H9 (cell line): ENCODE results near the gene GALNT9. TPM values are rescaled to one million over a fixed set of nuclear protein-coding genes. Genes with fewer than 3 reads are reported as not detected.
A peak's percentile ranks its signal among the peaks of the same experiment; 100 is the strongest.

Experiments
- DNase-seq: peaks from one replicate; pipeline ENCODE4 v3.0.0-alpha.2; 2017
- H2AFZ ChIP-seq: one replicate; pipeline ENCODE4 v1.6.1; 2013; ENCODE audit warnings: mild to moderate bottlenecking, low read length, control low read depth, moderate library complexity
- H2AK5ac ChIP-seq: 2 replicates; pipeline ENCODE4 v1.6.1; 2013; ENCODE audit warnings: low read length, control low read depth, mixed read lengths; ENCODE audit not compliant: insufficient read length
- H2BK120ac ChIP-seq: one replicate; pipeline ENCODE4 v1.6.1; 2013; ENCODE audit warnings: low read depth, mild to moderate bottlenecking, low read length, control low read depth, inconsistent platforms; ENCODE audit not compliant: poor library complexity, severe bottlenecking
- H2BK12ac ChIP-seq: 2 replicates; pipeline ENCODE4 v1.6.1; 2013; ENCODE audit warnings: low read length, control low read depth, mixed read lengths, low read depth; ENCODE audit not compliant: insufficient read length
- H2BK15ac ChIP-seq: 2 replicates; pipeline ENCODE4 v1.6.1; 2013; ENCODE audit warnings: low read depth, low read length, control low read depth
- H2BK20ac ChIP-seq: one replicate; pipeline ENCODE4 v1.6.1; 2013; ENCODE audit warnings: low read depth, mild to moderate bottlenecking, low read length, control low read depth, inconsistent platforms; ENCODE audit not compliant: poor library complexity, severe bottlenecking
- H2BK5ac ChIP-seq: 2 replicates; pipeline ENCODE4 v1.6.1; 2013; ENCODE audit warnings: low read length, control low read depth, mixed read lengths; ENCODE audit not compliant: insufficient read length
- H3K14ac ChIP-seq: 2 replicates; pipeline ENCODE4 v1.6.1; 2013; ENCODE audit warnings: low read length, control low read depth; ENCODE audit not compliant: insufficient read depth
- H3K18ac ChIP-seq: 2 replicates; pipeline ENCODE4 v1.6.1; 2013; ENCODE audit warnings: low read depth, mild to moderate bottlenecking, mixed read lengths, low read length, control low read depth; ENCODE audit not compliant: insufficient read length
- H3K23ac ChIP-seq: 2 replicates; pipeline ENCODE4 v1.6.1; 2013; ENCODE audit warnings: low read length, control low read depth, mixed read lengths, low read depth; ENCODE audit not compliant: insufficient read length
- H3K23me2 ChIP-seq: 2 replicates; pipeline ENCODE4 v1.6.1; 2013; ENCODE audit warnings: low read depth, mild to moderate bottlenecking, mixed read lengths, low read length, control low read depth; ENCODE audit not compliant: insufficient read length, poor library complexity, severe bottlenecking
- H3K27ac ChIP-seq: 2 replicates; pipeline ENCODE4 v1.5.1; 2013; ENCODE audit warnings: low read length, control low read depth, mixed read lengths, low read depth; ENCODE audit not compliant: insufficient read length
- H3K27me3 ChIP-seq: 2 replicates; pipeline ENCODE4 v1.6.1; 2013; ENCODE audit warnings: low read length, control low read depth, inconsistent platforms; ENCODE audit not compliant: insufficient read depth
- H3K4ac ChIP-seq: 2 replicates; pipeline ENCODE4 v1.6.1; 2013; ENCODE audit warnings: low read depth, mild to moderate bottlenecking, control low read depth, inconsistent platforms, low read length, moderate library complexity
- H3K4me1 ChIP-seq: 2 replicates; pipeline ENCODE4 v1.6.1; 2013; ENCODE audit warnings: low read length, control low read depth, inconsistent platforms; ENCODE audit not compliant: insufficient read depth
- H3K4me2 ChIP-seq: 2 replicates; pipeline ENCODE4 v1.6.1; 2013; ENCODE audit warnings: low read length, control low read depth, mixed read lengths; ENCODE audit not compliant: insufficient read length, insufficient read depth
- H3K56ac ChIP-seq: 2 replicates; pipeline ENCODE4 v1.6.1; 2013; ENCODE audit warnings: low read depth, mild to moderate bottlenecking, mixed read lengths, low read length, control low read depth; ENCODE audit not compliant: insufficient read length
- H3K79me1 ChIP-seq: 2 replicates; pipeline ENCODE4 v1.6.1; 2013; ENCODE audit warnings: low read depth, mild to moderate bottlenecking, moderate library complexity, low read length, control low read depth, inconsistent platforms; ENCODE audit not compliant: insufficient read depth, poor library complexity, severe bottlenecking
- H3K79me2 ChIP-seq: 2 replicates; pipeline ENCODE4 v1.6.1; 2013; ENCODE audit warnings: low read length, control low read depth, inconsistent platforms; ENCODE audit not compliant: insufficient read depth
- H3K9ac ChIP-seq: 2 replicates; pipeline ENCODE4 v1.6.1; 2013; ENCODE audit warnings: low read length, control low read depth, mixed read lengths; ENCODE audit not compliant: insufficient read length; ENCODE audit errors: extremely low read depth
- H3K9me3 ChIP-seq: one replicate; pipeline ENCODE4 v1.6.1; 2013; ENCODE audit warnings: low read depth, low read length, inconsistent platforms; ENCODE audit not compliant: control insufficient read depth
- H3T11ph ChIP-seq: one replicate; pipeline ENCODE4 v1.6.1; 2013; ENCODE audit warnings: mild to moderate bottlenecking, low read length, control low read depth, inconsistent platforms
- H4K20me1 ChIP-seq: one replicate; pipeline ENCODE4 v1.6.1; 2013; ENCODE audit not compliant: control insufficient read depth, insufficient read length, insufficient read depth
- H4K5ac ChIP-seq: 2 replicates; pipeline ENCODE4 v1.6.1; 2013; ENCODE audit warnings: low read depth, mild to moderate bottlenecking, mixed read lengths, low read length, control low read depth; ENCODE audit not compliant: insufficient read length
- H4K8ac ChIP-seq: replicated peaks from 2 replicates; pipeline ENCODE4 v1.6.1; 2013; ENCODE audit warnings: low read length, control low read depth, mixed read lengths, low read depth; ENCODE audit not compliant: insufficient read length
- H4K91ac ChIP-seq: 2 replicates; pipeline ENCODE4 v1.6.1; 2013; ENCODE audit warnings: low read depth, mild to moderate bottlenecking, moderate library complexity, mixed read lengths, low read length, control low read depth; ENCODE audit not compliant: insufficient read length
- H3K27ac Mint-ChIP-seq, 3 experiments: 2 replicates in 2 of 3; 3 replicates in 1 of 3; pipeline ENCODE4 v1.8.0; 2020 to 2021; ENCODE audit warnings: mixed read lengths in 3 of 3, mild to moderate bottlenecking in 1 of 3, moderate library complexity in 1 of 3
- H3K27me3 Mint-ChIP-seq: 2 replicates; pipeline ENCODE4 v1.8.0; 2021; ENCODE audit warnings: low read depth, mild to moderate bottlenecking, moderate library complexity, mixed read lengths
- H3K36me3 Mint-ChIP-seq, 3 experiments: 2 replicates in 2 of 3; 3 replicates in 1 of 3; pipeline ENCODE4 v1.8.0; 2020 to 2021; ENCODE audit warnings: low read depth in 3 of 3, mixed read lengths in 3 of 3; ENCODE audit not compliant: insufficient read depth in 1 of 3
- H3K4me1 Mint-ChIP-seq, 2 experiments: 2 replicates each; pipeline ENCODE4 v1.8.0; 2020; ENCODE audit warnings: mixed read lengths in 2 of 2
- H3K4me3 Mint-ChIP-seq, 2 experiments: 2 replicates in 1 of 2; 3 replicates in 1 of 2; pipeline ENCODE4 v1.8.0; 2020 to 2021; ENCODE audit warnings: mild to moderate bottlenecking in 2 of 2, mixed read lengths in 2 of 2, moderate library complexity in 1 of 2
- H3K9me3 Mint-ChIP-seq, 2 experiments: 2 replicates in 1 of 2; 3 replicates in 1 of 2; pipeline ENCODE4 v1.8.0; 2020; ENCODE audit warnings: mild to moderate bottlenecking in 2 of 2, mixed read lengths in 2 of 2, moderate library complexity in 1 of 2
- WGBS: extraction: QIAGEN DNeasy Blood & Tissue Kit; methylation state at CpG from one replicate; pipeline ENCODE4 v1.1.7; 2013; ENCODE audit warnings: missing lambda C conversion rate, low lambda C conversion rate, mixed read lengths; ENCODE audit not compliant: insufficient read length; ENCODE audit errors: extremely low coverage; 5-methylcytosine and 5-hydroxymethylcytosine counted together
- total RNA-seq: library from RNA; stranded (reverse); gene quantifications from 2 replicates; pipeline ENCODE4 v1.2.1, GENCODE V29; 2021
- TF ChIP-seq, protein P1 (sequence below): fragments of 200-600 bp; sonication (generic); conservative IDR thresholded peaks from 3 replicates; pipeline ENCODE4 v1.8.0; 2021; ENCODE audit warnings: antibody characterized with exemption, mild to moderate bottlenecking

GALNT9 gene
- total RNA-seq, 1 experiment from 2014 or later, result 0.35 TPM

DNA sequence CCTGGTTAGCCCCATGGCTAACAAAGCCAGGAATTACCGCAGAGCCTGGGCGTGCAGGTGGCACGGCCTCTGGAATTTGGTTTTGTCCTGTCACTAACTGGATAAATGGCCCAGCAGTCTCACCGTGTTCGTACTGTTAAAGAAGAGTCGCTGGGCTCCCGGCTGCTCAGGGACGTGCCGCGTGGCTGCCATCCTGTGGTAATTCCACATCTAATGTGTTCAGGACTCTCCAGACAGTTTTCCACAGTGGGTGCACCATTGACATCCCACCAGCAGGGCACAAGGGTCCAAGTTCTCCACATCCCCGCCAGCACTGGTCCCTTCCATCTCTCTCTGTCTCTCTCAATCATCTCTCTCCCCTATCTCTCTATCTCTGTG, 165.5 kb downstream of the GALNT9 start:
- no peak overlapping the region for H4K5ac ChIP-seq
- H2BK5ac ChIP-seq, result no peak overlapping the region
- H3K79me1 ChIP-seq, result no peaks in the 10 kb centered on the region
- H3K23me2 ChIP-seq, result no peaks in the 10 kb centered on the region
- DNase-seq, result no peak
- no peak overlapping the region for H2BK15ac ChIP-seq
- no peak overlapping the region for H4K91ac ChIP-seq
- no peak overlapping the region for H2AK5ac ChIP-seq
- no peak overlapping the region for H3K18ac ChIP-seq
- H2BK120ac ChIP-seq, result no peak overlapping the region
- no peak overlapping the region for H3K27ac ChIP-seq
- no CpG with 5 or more reads among the region's 11 CpGs for WGBS
- no peak overlapping the region for H2BK12ac ChIP-seq
- no peak overlapping the region for H3K4me2 ChIP-seq
- peaks cover 54% of the 10 kb centered on the region for H3K27me3 Mint-ChIP-seq
- H4K20me1 ChIP-seq, result no peaks in the 10 kb centered on the region
- H3K14ac ChIP-seq, result no peak overlapping the region; the same call in 1 of the 2 replicates
- H2AFZ ChIP-seq, result no peak overlapping the region
- H3K23ac ChIP-seq, result no peak overlapping the region
- H2BK20ac ChIP-seq, result no peak overlapping the region
- no peak overlapping the region for H3K9ac ChIP-seq
- no peak overlapping the region for H3K4ac ChIP-seq
- H3K56ac ChIP-seq, result no peak overlapping the region
- no peak overlapping the region for H3T11ph ChIP-seq
- peaks cover 0 to 6% (median 0%) of the 10 kb centered on the region in 3 experiments; a peak in 1 of 7 replicates for H3K36me3 Mint-ChIP-seq
- H4K8ac ChIP-seq, result no peak overlapping the region
- TF ChIP-seq, protein P1, sequence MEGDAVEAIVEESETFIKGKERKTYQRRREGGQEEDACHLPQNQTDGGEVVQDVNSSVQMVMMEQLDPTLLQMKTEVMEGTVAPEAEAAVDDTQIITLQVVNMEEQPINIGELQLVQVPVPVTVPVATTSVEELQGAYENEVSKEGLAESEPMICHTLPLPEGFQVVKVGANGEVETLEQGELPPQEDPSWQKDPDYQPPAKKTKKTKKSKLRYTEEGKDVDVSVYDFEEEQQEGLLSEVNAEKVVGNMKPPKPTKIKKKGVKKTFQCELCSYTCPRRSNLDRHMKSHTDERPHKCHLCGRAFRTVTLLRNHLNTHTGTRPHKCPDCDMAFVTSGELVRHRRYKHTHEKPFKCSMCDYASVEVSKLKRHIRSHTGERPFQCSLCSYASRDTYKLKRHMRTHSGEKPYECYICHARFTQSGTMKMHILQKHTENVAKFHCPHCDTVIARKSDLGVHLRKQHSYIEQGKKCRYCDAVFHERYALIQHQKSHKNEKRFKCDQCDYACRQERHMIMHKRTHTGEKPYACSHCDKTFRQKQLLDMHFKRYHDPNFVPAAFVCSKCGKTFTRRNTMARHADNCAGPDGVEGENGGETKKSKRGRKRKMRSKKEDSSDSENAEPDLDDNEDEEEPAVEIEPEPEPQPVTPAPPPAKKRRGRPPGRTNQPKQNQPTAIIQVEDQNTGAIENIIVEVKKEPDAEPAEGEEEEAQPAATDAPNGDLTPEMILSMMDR, result peak; percentile 49
- H3K9me3 Mint-ChIP-seq, result peaks cover 9 to 13% of the 10 kb centered on the region in 2 experiments; a peak in 4 of 5 replicates
- H3K4me1 Mint-ChIP-seq, result 0 out of 4 replicates have a peak, but pooled peaks cover 0 to 2% of the 10 kb centered on the region in 2 experiments
- H3K27me3 ChIP-seq, result no peaks in the 10 kb centered on the region; the same call in 1 of the 2 replicates
- H3K27ac Mint-ChIP-seq, result no peak overlapping the region
- H3K4me3 Mint-ChIP-seq, result no peak overlapping the region
- no peaks in the 10 kb centered on the region for H3K79me2 ChIP-seq
- no peaks in the 10 kb centered on the region for H3K4me1 ChIP-seq
- H3K9me3 ChIP-seq, result no peaks in the 10 kb centered on the region
